Chondrocyte (in vitro differentiated cells): ENCODE data around the gene EPHB4. TPM values are rescaled to one million over a fixed set of nuclear protein-coding genes. Genes with fewer than 3 reads are reported as not detected.

Source experiments
- DNase-seq: peaks from one replicate; pipeline ENCODE4 v3.0.0; 2021; ENCODE audit warnings: mixed read lengths, low spot score
- H3K27ac Mint-ChIP-seq: one replicate; pipeline ENCODE4 v1.8.0; 2021; ENCODE audit warnings: mild to moderate bottlenecking, moderate library complexity, mixed read lengths; ENCODE audit not compliant: unreplicated experiment
- H3K27me3 Mint-ChIP-seq: 2 replicates; pipeline ENCODE4 v1.8.0; 2021; ENCODE audit warnings: low read depth, mixed read lengths
- H3K36me3 Mint-ChIP-seq: 2 replicates; pipeline ENCODE4 v1.8.0; 2021; ENCODE audit warnings: low read depth, mixed read lengths
- H3K4me1 Mint-ChIP-seq: 2 replicates; pipeline ENCODE4 v1.8.0; 2021; ENCODE audit warnings: low read depth, mild to moderate bottlenecking, mixed read lengths
- H3K4me3 Mint-ChIP-seq: one replicate; pipeline ENCODE4 v1.8.0; 2021; ENCODE audit warnings: mild to moderate bottlenecking, moderate library complexity, mixed read lengths; ENCODE audit not compliant: unreplicated experiment
- H3K9me3 Mint-ChIP-seq: 2 replicates; pipeline ENCODE4 v1.8.0; 2021; ENCODE audit warnings: low read depth, mixed read lengths
- total RNA-seq: library from RNA; stranded (reverse); gene quantifications from 3 replicates; pipeline ENCODE4 v1.2.1, GENCODE V29; 2021
- TF ChIP-seq, protein P1 (sequence below): fragments of 200-600 bp; sonication (generic); IDR thresholded peaks from 2 replicates; pipeline ENCODE4 v1.5.0; 2021; ENCODE audit warnings: antibody characterized with exemption, mild to moderate bottlenecking, moderate library complexity

Gene EPHB4
- total RNA-seq, 1 donor from 2014 or later, result 60.7 TPM

DNA sequence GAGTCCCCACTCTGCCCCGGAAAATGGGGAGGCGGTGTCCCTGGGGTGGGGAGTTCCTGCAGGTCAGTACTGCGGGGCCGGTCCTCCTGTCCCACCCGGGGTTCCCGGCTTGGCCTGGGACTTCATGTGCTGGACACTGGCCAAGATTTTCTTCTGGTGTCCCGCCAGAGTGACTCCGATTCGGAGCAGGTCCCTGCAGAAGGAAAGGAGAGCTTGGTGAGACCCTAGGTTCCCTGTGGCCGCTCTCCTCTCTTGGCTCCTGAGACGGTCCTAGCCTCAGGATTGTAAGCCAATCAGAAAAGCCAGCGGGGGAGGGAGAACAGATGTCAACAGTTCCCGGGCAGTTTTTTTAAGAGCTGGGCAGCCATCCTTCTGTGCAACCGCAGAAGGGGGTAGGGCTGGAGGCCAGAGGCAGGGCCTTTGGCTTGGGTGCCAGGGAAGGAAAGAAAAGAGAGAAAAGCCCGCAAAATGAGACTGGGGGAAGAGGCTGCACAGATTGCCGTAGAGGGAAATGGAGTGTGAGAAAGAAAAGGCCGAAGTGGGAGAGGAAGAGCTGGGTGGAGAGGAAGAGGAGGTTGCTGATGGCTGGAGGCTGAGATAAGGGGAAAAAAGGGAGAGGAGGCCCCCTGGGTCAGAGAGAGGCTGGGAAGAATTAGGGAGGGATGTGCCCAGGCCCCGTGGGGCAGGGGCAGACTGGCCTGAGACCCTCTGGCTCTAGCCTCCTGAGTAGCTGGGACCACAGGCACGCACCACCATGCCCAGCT, 23.7 kb downstream of the EPHB4 start:
- Mint-ChIP-seq H3K4me3 (no peak overlapping the region), H3K36me3 (peaks cover 29% of the 10 kb centered on the region), H3K27ac (peak overlapping the region; percentile 76), H3K4me1 (peaks cover 45% of the 10 kb centered on the region), H3K27me3 (no peaks in the 10 kb centered on the region), H3K9me3 (no peaks in the 10 kb centered on the region)
- no peak for DNase-seq
- TF ChIP-seq, protein P1, sequence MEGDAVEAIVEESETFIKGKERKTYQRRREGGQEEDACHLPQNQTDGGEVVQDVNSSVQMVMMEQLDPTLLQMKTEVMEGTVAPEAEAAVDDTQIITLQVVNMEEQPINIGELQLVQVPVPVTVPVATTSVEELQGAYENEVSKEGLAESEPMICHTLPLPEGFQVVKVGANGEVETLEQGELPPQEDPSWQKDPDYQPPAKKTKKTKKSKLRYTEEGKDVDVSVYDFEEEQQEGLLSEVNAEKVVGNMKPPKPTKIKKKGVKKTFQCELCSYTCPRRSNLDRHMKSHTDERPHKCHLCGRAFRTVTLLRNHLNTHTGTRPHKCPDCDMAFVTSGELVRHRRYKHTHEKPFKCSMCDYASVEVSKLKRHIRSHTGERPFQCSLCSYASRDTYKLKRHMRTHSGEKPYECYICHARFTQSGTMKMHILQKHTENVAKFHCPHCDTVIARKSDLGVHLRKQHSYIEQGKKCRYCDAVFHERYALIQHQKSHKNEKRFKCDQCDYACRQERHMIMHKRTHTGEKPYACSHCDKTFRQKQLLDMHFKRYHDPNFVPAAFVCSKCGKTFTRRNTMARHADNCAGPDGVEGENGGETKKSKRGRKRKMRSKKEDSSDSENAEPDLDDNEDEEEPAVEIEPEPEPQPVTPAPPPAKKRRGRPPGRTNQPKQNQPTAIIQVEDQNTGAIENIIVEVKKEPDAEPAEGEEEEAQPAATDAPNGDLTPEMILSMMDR, result no peak

DNA sequence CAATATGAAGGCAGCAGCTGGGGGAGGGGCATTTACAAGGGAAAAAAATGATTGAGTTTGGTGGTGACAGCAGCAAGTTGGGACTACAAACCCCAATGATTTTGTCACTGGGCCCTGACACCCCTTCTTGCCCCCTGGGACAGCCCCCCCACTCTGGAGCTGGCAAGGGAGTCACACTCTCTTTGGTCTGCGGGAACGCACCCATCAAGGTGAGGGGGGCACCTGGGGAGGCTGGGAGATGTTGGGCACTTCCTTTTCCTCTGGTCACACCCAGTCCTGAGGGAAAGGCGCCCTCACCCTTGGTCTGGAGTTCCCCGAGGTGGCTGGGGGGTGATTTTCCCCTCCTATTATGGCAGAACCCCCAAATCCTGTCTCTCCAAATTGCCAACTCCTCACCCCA, 24.4 kb downstream of the EPHB4 start:
- DNase-seq, result no peak
- H3K27ac Mint-ChIP-seq, result peak overlapping the region; percentile 87
- H3K9me3 Mint-ChIP-seq, result no peaks in the 10 kb centered on the region
- H3K4me1 Mint-ChIP-seq, result peaks cover 45% of the 10 kb centered on the region
- no peaks in the 10 kb centered on the region for H3K27me3 Mint-ChIP-seq
- H3K36me3 Mint-ChIP-seq, result peaks cover 24% of the 10 kb centered on the region
- TF ChIP-seq, protein P1, result no peak
- no peak overlapping the region for H3K4me3 Mint-ChIP-seq

DNA sequence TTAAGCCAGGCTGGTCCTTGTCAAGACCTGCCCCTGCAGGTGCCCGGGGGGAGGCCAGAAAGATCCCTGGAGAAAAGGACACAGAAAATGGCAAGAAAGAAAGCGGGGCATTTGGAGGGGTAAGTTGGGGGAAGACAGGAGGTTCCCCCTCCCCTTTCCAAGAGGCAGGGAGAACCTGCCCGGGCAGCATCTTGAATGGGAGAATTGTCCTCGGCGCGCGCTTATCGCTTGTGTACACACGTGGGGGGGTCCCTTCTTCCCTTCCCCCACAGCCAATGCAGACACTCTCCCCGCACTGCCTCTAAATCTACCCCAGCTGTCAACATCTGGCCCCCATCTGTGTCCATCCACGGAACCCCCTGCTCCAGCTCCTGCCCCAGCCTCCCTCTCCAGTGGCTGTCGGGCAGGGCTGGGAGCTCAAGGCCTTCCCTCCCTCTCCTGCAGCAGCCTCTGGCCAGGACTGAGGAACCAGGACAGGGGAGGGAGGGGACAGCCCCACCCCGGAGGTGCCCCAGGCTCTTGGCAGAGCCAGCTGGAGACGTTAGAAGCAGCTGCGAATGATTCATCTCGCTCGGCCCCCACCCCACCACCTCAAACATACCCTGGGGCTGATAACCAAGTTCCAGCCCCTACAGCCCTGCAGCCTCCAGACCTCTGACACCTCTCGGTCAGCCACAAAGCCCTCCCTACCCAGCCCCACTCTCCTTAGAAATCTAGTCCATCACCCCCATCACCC, 25.3 kb downstream of the EPHB4 start:
- no peak for DNase-seq
- Mint-ChIP-seq H3K36me3 (peaks cover 15% of the 10 kb centered on the region), H3K4me1 (peaks cover 45% of the 10 kb centered on the region), H3K4me3 (no peak overlapping the region), H3K27ac (peak overlapping the region; percentile 87), H3K9me3 (no peaks in the 10 kb centered on the region), H3K27me3 (no peaks in the 10 kb centered on the region)
- TF ChIP-seq, protein P1, result no peak

DNA sequence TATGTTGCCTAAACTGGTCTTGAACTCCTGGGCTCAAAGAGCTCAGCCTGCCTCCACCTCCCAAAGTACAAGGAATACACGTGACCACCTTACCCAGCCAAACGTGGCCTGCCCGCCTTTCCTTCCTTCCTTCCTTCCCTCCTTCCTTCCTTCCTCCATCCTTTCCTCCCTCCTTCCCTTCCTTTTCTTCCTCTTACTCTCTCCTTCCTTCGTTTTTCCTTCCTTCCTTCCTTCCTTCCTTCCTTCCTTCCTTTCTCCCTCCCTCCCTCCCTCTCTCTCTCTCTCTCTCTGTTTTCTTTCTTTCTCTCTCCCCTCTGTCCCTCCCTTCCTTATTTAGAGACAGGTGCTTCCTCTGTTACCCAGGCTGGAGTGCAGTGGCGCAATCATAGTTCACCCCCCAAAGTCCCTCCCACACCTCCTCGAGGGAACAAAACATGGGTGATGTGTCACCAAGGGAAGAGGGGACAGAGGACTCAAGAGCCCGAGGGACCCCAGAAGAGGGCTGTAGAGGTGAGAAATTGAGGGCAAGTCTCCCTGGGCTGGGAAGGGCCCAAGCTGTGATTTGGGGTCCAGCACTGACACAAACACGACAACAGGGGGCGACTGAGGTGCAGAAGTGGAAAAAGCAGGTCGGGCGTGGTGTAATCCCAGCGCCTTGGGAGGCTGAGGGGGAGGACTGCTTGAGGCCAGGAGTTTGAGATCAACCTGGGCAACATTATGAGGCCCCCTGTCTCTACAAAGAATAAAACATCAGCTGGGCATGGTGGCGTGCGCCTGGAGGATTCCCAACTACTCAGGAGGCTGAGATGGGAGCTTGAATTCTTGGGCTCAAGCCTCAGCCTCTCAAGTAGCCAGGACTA, 28.1 kb downstream of the EPHB4 start:
- no peak for DNase-seq

More for the DNA sequence above, 28.1 kb downstream of the EPHB4 start:
- no peak overlapping the region for H3K4me3 Mint-ChIP-seq
- H3K36me3 Mint-ChIP-seq, result no peaks in the 10 kb centered on the region
- H3K9me3 Mint-ChIP-seq, result no peaks in the 10 kb centered on the region
- TF ChIP-seq, protein P1, result peak; percentile 82
- H3K4me1 Mint-ChIP-seq, result peaks cover 45% of the 10 kb centered on the region
- H3K27me3 Mint-ChIP-seq, result peaks cover 6% of the 10 kb centered on the region
- no peak overlapping the region for H3K27ac Mint-ChIP-seq
